ENCODE results near the gene P2RY2. TPM values are rescaled to one million over a fixed set of nuclear protein-coding genes. Genes with fewer than 3 reads are reported as not detected.

Gene P2RY2
- total RNA-seq, 2 experiments from 2014 or later: not detected

DNA sequence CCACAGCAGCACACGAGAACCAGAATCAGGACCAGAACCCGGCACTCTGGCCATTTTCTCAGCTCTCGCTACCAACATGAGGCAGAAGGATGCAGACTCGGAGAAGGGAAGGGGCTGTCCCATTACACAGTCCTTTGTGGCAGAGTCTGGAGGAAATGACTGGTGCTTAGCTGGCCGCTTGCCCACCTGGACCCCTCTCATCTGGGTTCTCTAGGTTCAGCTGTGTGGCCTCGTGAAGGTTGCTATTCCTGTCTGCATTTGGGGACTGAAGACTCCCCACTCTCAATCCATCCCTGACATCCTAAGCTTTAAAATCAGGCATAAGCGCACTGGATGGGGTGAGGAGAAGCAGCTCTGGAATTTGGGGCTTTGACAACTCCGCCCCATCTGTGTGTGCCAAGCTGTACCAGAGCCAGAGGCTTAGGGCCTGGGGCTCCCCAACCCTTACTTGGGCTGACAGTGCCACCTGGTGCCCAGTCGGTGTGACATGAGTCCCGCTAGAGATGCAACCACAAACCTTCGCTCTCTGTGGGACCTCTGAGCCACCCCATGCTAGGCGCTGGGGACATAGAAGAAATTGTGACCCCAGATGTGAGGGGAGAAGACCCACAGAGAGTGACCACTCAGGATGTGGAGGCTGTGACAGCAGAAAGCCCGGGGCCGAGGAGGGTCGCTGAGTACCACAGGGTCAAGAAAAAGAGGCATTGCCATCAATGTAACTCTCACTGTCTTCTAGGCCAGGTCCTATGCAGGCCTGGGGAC lies 40.1 kb upstream of the P2RY2 start:
- ATAC-seq (peak; percentile 97), DNase-seq (peak; percentile 89)
- Mint-ChIP-seq H3K36me3 (no peaks in the 10 kb centered on the region), H3K27ac (no peak overlapping the region), H3K27me3 (peaks cover 27% of the 10 kb centered on the region), H3K9me3 (ENCODE audit: low read depth) (no peaks in the 10 kb centered on the region), H3K4me1 (peaks cover 35% of the 10 kb centered on the region), H3K4me3 (no peak overlapping the region)
- CTCF ChIA-PET: interaction anchor here (0.6 to 5.6 kb wide), 58 partner anchors 8 to 591 kb away, joined by 3 to 74 read pairs (median 4); partner anchors contain the start of genes ATG16L2, FCHSD2 and STARD10

DNA sequence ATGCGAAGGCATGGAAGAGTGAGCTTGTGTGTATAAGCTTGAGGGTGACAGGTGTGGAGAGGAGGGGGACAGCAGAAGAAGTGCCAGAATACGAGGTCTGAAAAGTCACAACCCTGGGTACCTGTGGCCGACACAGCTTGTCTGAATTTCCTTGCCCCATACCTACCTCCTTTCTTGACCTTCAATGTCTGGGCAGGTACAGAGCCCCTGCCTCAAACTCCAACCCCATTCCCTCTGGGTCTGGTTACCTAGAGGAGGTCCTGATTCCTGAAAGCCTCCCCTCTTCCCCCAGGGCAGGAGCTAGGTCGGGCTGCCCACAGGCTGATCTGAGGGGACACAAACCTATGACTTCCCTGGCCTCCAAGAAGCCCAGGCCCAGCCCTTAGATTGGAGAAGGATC lies 39.4 kb upstream of the P2RY2 start:
- H3K9me3 Mint-ChIP-seq (ENCODE audit: low read depth): no peaks in the 10 kb centered on the region
- no peak overlapping the region for H3K27ac Mint-ChIP-seq
- peaks cover 34% of the 10 kb centered on the region for H3K27me3 Mint-ChIP-seq
- peaks cover 35% of the 10 kb centered on the region for H3K4me1 Mint-ChIP-seq
- no peak overlapping the region for H3K4me3 Mint-ChIP-seq
- H3K36me3 Mint-ChIP-seq: no peaks in the 10 kb centered on the region
- ATAC-seq (no peak), DNase-seq (no peak)
- CTCF ChIA-PET: interaction anchor here (0.6 to 5.6 kb wide), 31 partner anchors 10 to 456 kb away, joined by 3 to 74 read pairs (median 6); partner anchors contain the start of genes ATG16L2, FCHSD2 and STARD10

DNA sequence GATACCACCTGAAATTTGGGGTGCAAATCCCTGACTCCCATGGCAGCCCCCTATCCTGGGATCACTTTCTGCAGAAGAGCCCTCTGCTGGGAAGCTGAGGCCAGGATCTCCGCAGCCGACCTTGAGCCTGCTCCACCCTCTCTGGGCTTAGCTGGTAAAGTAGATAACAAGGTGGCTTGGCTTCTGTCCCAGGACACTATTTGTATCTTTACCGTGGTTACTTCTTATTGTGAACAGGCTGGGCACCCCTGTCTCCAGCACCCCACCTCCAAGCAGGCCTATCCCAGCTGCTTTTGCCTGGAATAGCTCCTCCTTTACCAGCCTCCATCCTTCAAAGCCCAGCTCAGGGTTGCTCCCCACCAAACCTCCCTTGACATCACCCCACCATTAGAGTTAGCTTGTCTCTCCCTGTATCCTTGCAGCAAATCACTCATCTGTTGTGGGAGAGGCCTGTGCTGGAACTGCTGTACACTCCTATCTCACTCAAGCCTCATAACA lies 35.2 kb upstream of the P2RY2 start:
- Mint-ChIP-seq H3K27ac (no peak overlapping the region), H3K36me3 (no peaks in the 10 kb centered on the region), H3K4me3 (no peak overlapping the region), H3K4me1 (peaks cover 11% of the 10 kb centered on the region), H3K27me3 (peaks cover 36% of the 10 kb centered on the region), H3K9me3 (ENCODE audit: low read depth) (no peaks in the 10 kb centered on the region)
- no peak for ATAC-seq
- CTCF ChIA-PET: interaction anchor here (0.8 to 7.5 kb wide), 8 partner anchors 20 to 351 kb away, joined by 3 to 60 read pairs (median 4); no protein-coding TSS in a partner anchor
- no peak for DNase-seq

DNA sequence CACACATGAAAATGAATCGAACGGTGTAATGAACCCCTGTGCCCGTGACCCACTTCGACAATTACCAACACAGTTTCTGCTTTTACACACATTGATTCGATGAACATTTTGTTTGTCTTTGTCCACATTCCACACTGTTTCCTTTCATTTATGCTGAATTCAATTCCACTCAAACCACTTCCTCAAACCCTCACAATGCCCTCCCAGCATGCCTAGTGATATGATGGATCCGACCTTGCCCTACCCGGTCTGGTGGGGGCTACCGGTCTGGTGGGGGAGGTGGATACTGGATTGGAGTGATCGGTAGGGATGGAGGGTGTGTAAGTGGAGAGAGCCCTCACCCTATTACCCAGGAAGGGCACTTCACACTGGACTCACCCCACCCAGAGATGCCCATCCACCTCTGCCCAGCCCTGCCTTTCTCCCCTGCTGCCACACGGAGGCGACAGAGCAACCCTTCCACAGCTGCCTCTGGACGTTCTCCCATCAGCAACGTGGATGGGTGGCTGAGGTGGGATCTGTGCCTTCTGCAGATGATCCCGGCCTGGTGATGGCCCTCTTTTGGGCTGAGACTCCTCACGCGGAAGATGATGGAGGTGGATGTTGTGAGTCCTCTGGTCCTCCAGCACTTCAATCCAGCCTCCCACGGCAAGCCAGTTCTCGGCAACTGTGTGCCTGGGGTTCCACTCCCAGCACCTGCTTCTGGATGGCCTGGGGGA lies 33.0 kb upstream of the P2RY2 start:
- Mint-ChIP-seq H3K27me3 (peaks cover 28% of the 10 kb centered on the region), H3K9me3 (ENCODE audit: low read depth) (no peaks in the 10 kb centered on the region), H3K4me3 (peak overlapping the region; percentile 4), H3K27ac (no peak overlapping the region), H3K36me3 (no peaks in the 10 kb centered on the region), H3K4me1 (peaks cover 6% of the 10 kb centered on the region)
- CTCF ChIA-PET: interaction anchor here (0.9 to 7.5 kb wide), 23 partner anchors 8 to 599 kb away, joined by 3 to 60 read pairs (median 3); no protein-coding TSS in a partner anchor
- ATAC-seq (peak; percentile 82), DNase-seq (peak; percentile 70)

DNA sequence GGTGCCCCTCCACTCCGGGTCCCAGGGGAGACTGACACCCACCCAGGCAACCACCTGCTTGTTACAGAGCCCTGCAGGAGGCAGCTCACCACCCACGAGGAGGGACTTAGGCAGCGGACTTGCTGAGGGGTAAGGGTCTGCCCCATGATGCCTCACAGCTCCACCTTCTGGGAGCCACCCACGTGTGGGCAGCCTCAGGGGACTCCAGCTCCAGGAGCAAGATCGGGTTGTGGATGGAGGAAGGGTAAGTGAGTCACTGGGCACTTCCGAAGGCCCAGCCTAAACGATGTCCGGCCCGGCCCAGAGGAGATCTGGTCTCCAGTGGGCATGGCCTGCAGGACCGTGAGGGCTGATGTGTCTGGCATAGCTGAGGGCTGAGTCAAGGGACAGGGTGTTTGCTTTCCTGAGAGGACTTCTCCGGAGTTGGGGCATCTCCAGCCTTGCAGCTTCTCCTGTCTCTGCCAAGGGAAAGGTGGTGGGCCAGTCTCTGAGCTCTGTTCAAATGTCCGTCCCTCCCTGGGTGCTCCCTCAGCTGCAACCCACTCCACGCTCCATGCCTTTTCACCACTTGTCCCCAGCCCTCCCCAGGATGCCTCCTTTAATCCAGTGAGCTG lies 32.3 kb upstream of the P2RY2 start:
- no peak for DNase-seq
- no peak overlapping the region for H3K27ac Mint-ChIP-seq
- no peak overlapping the region for H3K4me3 Mint-ChIP-seq
- CTCF ChIA-PET: interaction anchor here (0.9 to 7.5 kb wide), 21 partner anchors 9 to 600 kb away, joined by 3 to 60 read pairs (median 3); no protein-coding TSS in a partner anchor
- no peaks in the 10 kb centered on the region for H3K9me3 Mint-ChIP-seq (ENCODE audit: low read depth)
- no peaks in the 10 kb centered on the region for H3K36me3 Mint-ChIP-seq
- no peak for ATAC-seq
- H3K4me1 Mint-ChIP-seq: peaks cover 6% of the 10 kb centered on the region
- H3K27me3 Mint-ChIP-seq: peaks cover 25% of the 10 kb centered on the region

- H3K4me1 Mint-ChIP-seq: peaks cover 6% of the 10 kb centered on the region
- H3K27me3 Mint-ChIP-seq: peaks cover 22% of the 10 kb centered on the region
- H3K9me3 Mint-ChIP-seq (ENCODE audit: low read depth): no peaks in the 10 kb centered on the region
- CTCF ChIA-PET: interaction anchor here (0.8 to 7.5 kb wide), 17 partner anchors 10 to 600 kb away, joined by 3 to 60 read pairs (median 3); no protein-coding TSS in a partner anchor
- H3K27ac Mint-ChIP-seq: no peak overlapping the region
- ATAC-seq (no peak), DNase-seq (no peak)
- no peaks in the 10 kb centered on the region for H3K36me3 Mint-ChIP-seq
- no peak overlapping the region for H3K4me3 Mint-ChIP-seq
Observed at GRCh38 chr11:73186294-73186850, 31.7 kb upstream of the P2RY2 start.

DNA sequence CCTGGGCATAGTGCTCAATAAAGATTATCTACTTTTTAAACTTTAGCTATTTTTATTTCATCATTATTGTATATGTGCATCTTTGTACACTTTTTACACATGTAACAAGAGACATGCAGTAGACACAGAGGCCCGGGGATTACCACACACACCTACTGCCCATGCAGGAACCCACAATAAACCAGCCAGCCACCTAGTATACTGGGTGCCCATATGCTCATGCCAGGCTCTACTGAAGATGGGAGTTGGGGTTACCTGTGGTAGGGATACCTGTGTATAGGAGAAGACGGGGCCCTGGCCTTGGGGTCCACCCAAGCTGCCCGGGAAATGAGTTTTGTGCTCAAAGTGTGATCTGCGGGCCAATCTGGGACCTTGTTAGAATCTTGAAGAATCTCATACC lies 31.2 kb upstream of the P2RY2 start:
- peaks cover 7% of the 10 kb centered on the region for H3K4me1 Mint-ChIP-seq
- no peaks in the 10 kb centered on the region for H3K36me3 Mint-ChIP-seq
- H3K4me3 Mint-ChIP-seq: no peak overlapping the region
- no peak for DNase-seq
- no peaks in the 10 kb centered on the region for H3K9me3 Mint-ChIP-seq (ENCODE audit: low read depth)
- CTCF ChIA-PET: interaction anchor here (0.8 to 7.5 kb wide), 12 partner anchors 10 to 359 kb away, joined by 3 to 60 read pairs (median 4); no protein-coding TSS in a partner anchor
- no peak for ATAC-seq
- peaks cover 17% of the 10 kb centered on the region for H3K27me3 Mint-ChIP-seq
- H3K27ac Mint-ChIP-seq: no peak overlapping the region

DNA sequence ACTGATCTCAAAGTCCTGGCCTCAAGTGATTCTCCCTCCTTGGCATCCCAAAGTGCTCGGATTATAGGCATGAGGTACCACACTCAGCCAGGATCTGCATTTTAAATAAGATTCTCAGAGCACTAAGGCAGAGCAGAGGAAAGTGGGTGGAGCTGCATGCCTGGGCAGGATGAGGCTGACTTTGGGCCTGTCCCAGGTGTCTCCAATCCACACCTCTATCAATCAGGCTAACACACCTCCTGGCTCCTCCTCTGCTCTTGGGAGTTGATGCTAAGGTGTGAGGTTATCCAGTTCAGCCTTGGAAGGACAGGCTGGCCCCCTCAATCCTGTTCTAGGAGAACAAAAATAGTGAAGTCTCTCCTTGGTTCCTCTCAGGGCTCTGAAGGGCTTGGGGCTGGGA lies 30.2 kb upstream of the P2RY2 start:
- H3K9me3 Mint-ChIP-seq (ENCODE audit: low read depth): no peaks in the 10 kb centered on the region
- peaks cover 7% of the 10 kb centered on the region for H3K4me1 Mint-ChIP-seq
- DNase-seq: no peak
- no peaks in the 10 kb centered on the region for H3K36me3 Mint-ChIP-seq
- no peak overlapping the region for H3K27ac Mint-ChIP-seq
- H3K27me3 Mint-ChIP-seq: peaks cover 11% of the 10 kb centered on the region
- no peak for ATAC-seq
- no peak overlapping the region for H3K4me3 Mint-ChIP-seq
- CTCF ChIA-PET: interaction anchor here (2.8 to 7.5 kb wide), 2 partner anchors 10 to 101 kb away, joined by 11 to 60 read pairs; no protein-coding TSS in a partner anchor

GRCh38 chr11:73188301-73188700 lies 29.8 kb upstream of the P2RY2 start:
- no peaks in the 10 kb centered on the region for H3K9me3 Mint-ChIP-seq (ENCODE audit: low read depth)
- H3K27me3 Mint-ChIP-seq: peaks cover 8% of the 10 kb centered on the region
- no peak overlapping the region for H3K4me3 Mint-ChIP-seq
- ATAC-seq (no peak), DNase-seq (no peak)
- no peak overlapping the region for H3K27ac Mint-ChIP-seq
- peaks cover 7% of the 10 kb centered on the region for H3K4me1 Mint-ChIP-seq
- no peaks in the 10 kb centered on the region for H3K36me3 Mint-ChIP-seq
- CTCF ChIA-PET: interaction anchor here (2.8 to 7.5 kb wide), 2 partner anchors 10 to 101 kb away, joined by 11 to 60 read pairs; no protein-coding TSS in a partner anchor

DNA sequence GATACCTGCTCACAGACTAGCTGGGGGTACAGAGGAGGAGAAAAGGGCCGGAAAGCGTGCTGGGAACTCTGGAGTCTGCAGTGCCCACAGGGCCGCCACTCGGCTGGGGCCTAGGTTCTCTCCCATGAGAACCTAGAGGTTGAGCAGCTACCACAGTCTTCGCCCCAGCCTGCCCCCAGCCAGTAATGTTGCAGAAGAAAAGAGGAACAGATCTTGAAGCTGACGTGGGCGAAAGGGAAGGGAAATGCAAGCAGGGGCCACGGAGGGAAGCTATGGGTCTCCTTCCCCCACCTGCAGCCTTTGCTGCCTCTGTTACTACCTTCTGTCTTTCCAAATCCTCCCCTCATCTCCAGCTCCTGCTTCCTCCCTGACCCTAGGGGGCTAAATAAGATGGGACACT lies 28.8 kb upstream of the P2RY2 start:
- H3K36me3 Mint-ChIP-seq: no peaks in the 10 kb centered on the region
- no peak for DNase-seq

GRCh38 chr11:73189723-73190556 lies 28.1 kb upstream of the P2RY2 start:
- H3K36me3 Mint-ChIP-seq: no peaks in the 10 kb centered on the region
- CTCF ChIA-PET: interaction anchor here (1.3 to 7.5 kb wide), 3 partner anchors 12 to 99 kb away, joined by 4 to 60 read pairs (median 11); no protein-coding TSS in a partner anchor
- H3K27ac Mint-ChIP-seq: no peak overlapping the region
- H3K9me3 Mint-ChIP-seq (ENCODE audit: low read depth): no peaks in the 10 kb centered on the region
- no peak overlapping the region for H3K4me3 Mint-ChIP-seq
- DNase-seq (no peak), ATAC-seq (no peak)
- H3K4me1 Mint-ChIP-seq: peaks cover 6% of the 10 kb centered on the region
- H3K27me3 Mint-ChIP-seq: peaks cover 5% of the 10 kb centered on the region

More for the DNA sequence above, 28.8 kb upstream of the P2RY2 start:
- H3K4me3 Mint-ChIP-seq: no peak overlapping the region
- ATAC-seq: no peak
- CTCF ChIA-PET: interaction anchor here (2.8 to 7.5 kb wide), 2 partner anchors 11 to 100 kb away, joined by 11 to 60 read pairs; no protein-coding TSS in a partner anchor
- H3K27ac Mint-ChIP-seq: no peak overlapping the region
- H3K4me1 Mint-ChIP-seq: peaks cover 7% of the 10 kb centered on the region
- H3K9me3 Mint-ChIP-seq (ENCODE audit: low read depth): no peaks in the 10 kb centered on the region
- H3K27me3 Mint-ChIP-seq: peaks cover 6% of the 10 kb centered on the region

DNA sequence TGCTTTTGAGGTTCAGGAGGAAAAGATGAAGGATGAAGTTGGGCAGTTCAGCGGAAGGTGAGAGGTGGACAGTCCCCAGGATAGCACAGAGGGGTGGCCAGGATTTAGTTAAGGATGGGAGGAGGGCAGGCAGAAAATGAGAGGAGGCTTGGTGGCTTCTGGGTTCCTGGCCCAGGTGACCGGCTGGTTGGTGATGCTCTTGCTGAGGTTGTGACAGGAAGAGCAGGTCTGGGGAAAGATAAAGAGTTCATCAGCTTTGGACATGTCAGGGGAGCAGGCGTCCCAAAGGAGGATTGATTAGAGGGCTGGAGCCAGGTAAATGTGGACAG lies 27.6 kb upstream of the P2RY2 start:
- CTCF ChIA-PET: interaction anchor here (1.3 kb wide), 1 partner anchor 99 kb away, joined by 4 read pairs; no protein-coding TSS in a partner anchor
- Mint-ChIP-seq H3K27ac (no peak overlapping the region), H3K4me1 (peaks cover 2% of the 10 kb centered on the region), H3K9me3 (ENCODE audit: low read depth) (no peaks in the 10 kb centered on the region), H3K4me3 (no peak overlapping the region), H3K27me3 (peaks cover 5% of the 10 kb centered on the region), H3K36me3 (no peaks in the 10 kb centered on the region)
- no peak for DNase-seq
- no peak for ATAC-seq
